WTC11 (cell line): Measurements from ENCODE around the gene WSCD2.

Experiments
- CTCF ChIP-seq: fragments of 200-600 bp; IDR thresholded peaks from 2 replicates; pipeline ENCODE4 v1.8.0; 2022; ENCODE audit warnings: antibody characterized with exemption
- E2F1 ChIP-seq: sonication (generic); formaldehyde crosslinking; IDR thresholded peaks from 2 replicates; pipeline ENCODE4 v1.8.0; 2022; ENCODE audit warnings: mild to moderate bottlenecking, missing genetic modification reagents
- FOXP1 ChIP-seq: sonication (generic); formaldehyde crosslinking; IDR thresholded peaks from 2 replicates; pipeline ENCODE4 v1.8.0; 2022; ENCODE audit warnings: missing genetic modification reagents, mild to moderate bottlenecking, moderate library complexity, borderline replicate concordance
- GABPB1 ChIP-seq: sonication (generic); formaldehyde crosslinking; IDR thresholded peaks from 2 replicates; pipeline ENCODE4 v1.8.1; 2023; ENCODE audit warnings: mild to moderate bottlenecking, missing genetic modification reagents
- MAX ChIP-seq: sonication (generic); formaldehyde crosslinking; IDR thresholded peaks from 2 replicates; pipeline ENCODE4 v1.8.0; 2022; ENCODE audit warnings: mild to moderate bottlenecking, missing genetic modification reagents
- NFYB ChIP-seq: sonication (generic); formaldehyde crosslinking; conservative IDR thresholded peaks from 2 replicates; pipeline ENCODE4 v1.8.0; 2022; ENCODE audit warnings: low read depth, missing genetic modification reagents
- TF ChIP-seq, protein P1 (sequence below): sonication (generic); formaldehyde crosslinking; IDR thresholded peaks from 2 replicates; pipeline ENCODE4 v1.8.1; 2022; ENCODE audit warnings: mild to moderate bottlenecking, missing genetic modification reagents, moderate library complexity, borderline replicate concordance
- TF ChIP-seq, protein P2 (sequence below): sonication (generic); formaldehyde crosslinking; IDR thresholded peaks from 2 replicates; pipeline ENCODE4 v1.8.1; 2023; ENCODE audit warnings: mild to moderate bottlenecking, missing genetic modification reagents

DNA sequence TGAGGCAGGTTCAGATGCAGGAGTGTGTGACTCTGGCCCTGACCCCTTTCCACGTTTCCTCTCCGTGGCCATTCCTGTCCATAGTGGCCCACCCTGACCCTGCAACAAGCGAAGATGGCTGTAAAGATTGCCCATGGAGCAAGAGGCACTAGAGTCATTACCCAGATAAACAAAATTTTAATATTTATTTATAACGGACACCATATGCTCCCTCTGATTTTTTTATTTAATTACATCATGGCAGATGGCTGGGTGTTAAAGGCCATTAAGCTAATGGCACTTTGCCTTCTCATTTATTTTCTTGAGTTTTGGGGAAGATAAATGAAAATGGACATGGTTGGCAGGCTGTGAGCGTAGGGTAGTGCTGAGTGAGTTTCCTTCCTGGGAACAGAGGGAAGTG, 58.7 kb downstream of the WSCD2 start:
- TF ChIP-seq MAX (no peak), GABPB1 (CRISPR knock-in tag) (no peak), CTCF (no peak), E2F1 (no peak), NFYB (CRISPR knock-in tag) (no peak), FOXP1 (CRISPR knock-in tag) (no peak)
- TF ChIP-seq, protein P1, sequence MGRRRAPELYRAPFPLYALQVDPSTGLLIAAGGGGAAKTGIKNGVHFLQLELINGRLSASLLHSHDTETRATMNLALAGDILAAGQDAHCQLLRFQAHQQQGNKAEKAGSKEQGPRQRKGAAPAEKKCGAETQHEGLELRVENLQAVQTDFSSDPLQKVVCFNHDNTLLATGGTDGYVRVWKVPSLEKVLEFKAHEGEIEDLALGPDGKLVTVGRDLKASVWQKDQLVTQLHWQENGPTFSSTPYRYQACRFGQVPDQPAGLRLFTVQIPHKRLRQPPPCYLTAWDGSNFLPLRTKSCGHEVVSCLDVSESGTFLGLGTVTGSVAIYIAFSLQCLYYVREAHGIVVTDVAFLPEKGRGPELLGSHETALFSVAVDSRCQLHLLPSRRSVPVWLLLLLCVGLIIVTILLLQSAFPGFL (CRISPR knock-in tag), result no peak
- TF ChIP-seq, protein P2, sequence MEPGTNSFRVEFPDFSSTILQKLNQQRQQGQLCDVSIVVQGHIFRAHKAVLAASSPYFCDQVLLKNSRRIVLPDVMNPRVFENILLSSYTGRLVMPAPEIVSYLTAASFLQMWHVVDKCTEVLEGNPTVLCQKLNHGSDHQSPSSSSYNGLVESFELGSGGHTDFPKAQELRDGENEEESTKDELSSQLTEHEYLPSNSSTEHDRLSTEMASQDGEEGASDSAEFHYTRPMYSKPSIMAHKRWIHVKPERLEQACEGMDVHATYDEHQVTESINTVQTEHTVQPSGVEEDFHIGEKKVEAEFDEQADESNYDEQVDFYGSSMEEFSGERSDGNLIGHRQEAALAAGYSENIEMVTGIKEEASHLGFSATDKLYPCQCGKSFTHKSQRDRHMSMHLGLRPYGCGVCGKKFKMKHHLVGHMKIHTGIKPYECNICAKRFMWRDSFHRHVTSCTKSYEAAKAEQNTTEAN (CRISPR knock-in tag), result no peak
